HG02623 (cell line): ENCODE measurements around the gene SEC22B.
"Not testable (repeated sequence)": the region's sequence is repeated elsewhere in the genome, so short reads cannot be mapped to it uniquely, and the experiment has no call there.

Source experiments
- ATAC-seq: cut with Tn5 transposase; IDR thresholded peaks from one replicate; pipeline ENCODE4 v1.9.1; 2021; ENCODE audit warnings: moderate library complexity; ENCODE audit not compliant: unreplicated experiment

Gene SEC22B

GRCh38 chr1:120149420-120150059, 26.8 kb downstream of the SEC22B start:
- ATAC-seq, result not testable (repeated sequence)

DNA sequence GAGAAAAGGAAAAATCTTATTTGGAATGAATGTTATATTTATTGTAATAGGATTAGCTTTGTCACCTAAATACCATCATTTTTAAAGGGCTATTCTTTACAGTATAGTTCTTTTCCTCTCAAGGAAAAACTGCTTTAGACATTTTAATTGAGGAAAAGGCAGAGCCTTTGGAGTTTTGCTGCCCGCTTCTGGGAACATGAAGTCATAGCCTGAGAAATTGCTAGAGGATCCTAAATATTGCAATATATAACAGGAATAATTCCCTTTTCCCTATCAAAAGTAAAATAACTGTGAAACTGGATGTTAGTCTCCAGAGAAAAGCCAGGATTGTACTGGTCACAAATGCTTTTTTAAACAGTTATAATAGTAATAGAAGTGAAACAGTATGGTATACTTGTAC, 30.5 kb downstream of the SEC22B start:
- not testable (repeated sequence) for ATAC-seq

GRCh38 chr1:120144626-120145025, 31.7 kb downstream of the SEC22B start:
- not testable (repeated sequence) for ATAC-seq

- ATAC-seq, result not testable (repeated sequence)
Observed at GRCh38 chr1:120144169-120144568, 32.2 kb downstream of the SEC22B start.

DNA sequence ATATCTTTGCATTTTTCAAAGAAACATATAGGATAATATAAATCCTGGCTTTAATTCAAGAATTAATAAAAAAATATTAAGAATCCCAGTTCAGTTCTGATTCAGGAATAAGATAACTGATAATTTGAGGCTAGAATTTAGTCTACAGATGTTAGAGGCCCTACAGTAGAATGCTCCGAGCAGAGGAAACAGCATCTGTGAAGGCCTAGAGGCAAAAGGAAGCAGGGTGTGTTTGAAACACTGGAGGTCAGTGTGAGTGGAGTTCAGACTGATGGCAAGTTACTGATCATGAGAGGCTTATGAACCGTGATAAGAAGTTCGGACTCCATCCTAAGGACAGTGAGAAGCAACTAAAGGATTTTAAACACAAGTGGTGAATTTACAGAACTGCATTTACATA, 33.0 kb downstream of the SEC22B start:
- ATAC-seq, result not testable (repeated sequence)

- ATAC-seq, result peak; percentile 99
Observed at GRCh38 chr1:120142512-120143263, 33.6 kb downstream of the SEC22B start.

- not testable (repeated sequence) for ATAC-seq
Observed at GRCh38 chr1:120141865-120142264, 34.5 kb downstream of the SEC22B start.

- not testable (repeated sequence) for ATAC-seq
Observed at GRCh38 chr1:120140656-120141265, 35.6 kb downstream of the SEC22B start.

DNA sequence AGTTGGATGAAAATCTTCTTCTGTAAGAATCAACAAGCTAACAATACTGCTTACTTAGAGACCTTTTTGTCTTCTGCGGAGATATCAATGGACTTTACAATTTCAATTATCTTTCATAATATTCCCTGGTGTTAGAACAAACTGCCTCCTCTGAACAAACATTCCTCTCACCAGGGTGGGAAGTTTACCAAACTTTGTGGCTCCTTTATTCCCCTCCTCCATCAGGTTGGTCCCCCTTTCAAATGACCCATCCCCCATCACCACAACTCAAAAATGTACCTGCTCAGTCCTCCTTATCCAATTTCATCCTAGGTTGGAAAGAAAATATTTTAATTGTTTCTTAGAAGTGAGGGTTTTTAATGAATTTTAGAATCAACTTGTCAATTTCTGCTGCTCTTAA, 40.2 kb downstream of the SEC22B start:
- ATAC-seq, result not testable (repeated sequence)

- ATAC-seq, result not testable (repeated sequence)
Observed at GRCh38 chr1:120133928-120134325, 42.4 kb downstream of the SEC22B start.

- no peak for ATAC-seq
Observed at GRCh38 chr1:120133228-120133927, 42.9 kb downstream of the SEC22B start.

DNA sequence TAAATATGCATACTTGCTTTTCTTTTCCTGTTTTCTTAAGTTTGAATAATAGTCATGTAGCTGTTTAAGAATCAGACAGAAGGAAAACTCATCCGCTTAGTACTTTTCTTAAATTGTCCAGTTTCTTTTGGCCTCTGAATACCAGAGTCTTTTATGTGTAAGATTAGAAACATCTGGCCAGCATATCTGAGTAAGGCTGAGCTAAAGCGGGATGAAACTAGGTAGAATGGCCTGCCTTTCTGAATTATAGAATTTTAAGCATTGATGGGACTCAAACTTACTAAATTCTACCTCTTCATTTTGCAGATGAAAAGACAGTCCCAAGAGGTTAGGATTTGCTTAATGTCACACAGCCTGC, 43.9 kb downstream of the SEC22B start:
- not testable (repeated sequence) for ATAC-seq

DNA sequence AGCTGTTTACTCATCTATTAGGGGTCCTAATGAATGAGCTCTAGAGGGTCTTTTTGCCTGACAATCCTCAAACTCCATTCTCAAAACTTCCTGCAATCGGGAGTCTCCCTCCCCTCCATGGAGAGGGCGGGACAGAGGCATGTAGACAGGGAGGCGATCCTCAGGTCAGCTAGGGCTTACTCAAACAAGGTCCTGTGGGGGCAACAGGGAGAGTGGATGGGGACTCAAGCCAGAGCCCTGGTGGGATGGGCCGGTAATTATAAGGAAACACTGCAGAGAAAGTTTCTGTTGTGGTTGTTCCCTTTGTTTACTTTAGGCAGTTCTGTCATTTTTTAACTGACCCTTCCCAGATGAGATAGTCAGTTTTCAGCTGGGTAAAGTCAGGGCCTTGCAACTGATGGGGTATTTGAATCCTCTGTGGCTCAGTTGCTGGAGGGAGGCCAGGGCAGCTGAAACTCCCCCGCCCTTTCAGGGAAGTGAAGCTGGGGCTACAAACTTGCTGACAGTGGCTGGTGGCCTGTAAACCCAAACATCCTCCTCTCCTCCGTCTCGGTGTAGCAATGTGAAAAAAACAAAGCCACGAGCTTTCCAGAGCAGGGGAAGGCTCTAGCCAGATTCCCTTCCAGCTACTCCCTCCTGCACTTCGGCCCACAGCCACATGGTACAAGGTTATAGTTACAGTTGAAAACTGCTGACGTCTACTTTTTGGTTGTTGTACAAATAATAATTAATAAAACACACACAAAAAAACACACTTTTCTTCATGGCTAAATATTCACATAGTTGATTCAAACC, 44.5 kb downstream of the SEC22B start:
- ATAC-seq, result peak; percentile 66

DNA sequence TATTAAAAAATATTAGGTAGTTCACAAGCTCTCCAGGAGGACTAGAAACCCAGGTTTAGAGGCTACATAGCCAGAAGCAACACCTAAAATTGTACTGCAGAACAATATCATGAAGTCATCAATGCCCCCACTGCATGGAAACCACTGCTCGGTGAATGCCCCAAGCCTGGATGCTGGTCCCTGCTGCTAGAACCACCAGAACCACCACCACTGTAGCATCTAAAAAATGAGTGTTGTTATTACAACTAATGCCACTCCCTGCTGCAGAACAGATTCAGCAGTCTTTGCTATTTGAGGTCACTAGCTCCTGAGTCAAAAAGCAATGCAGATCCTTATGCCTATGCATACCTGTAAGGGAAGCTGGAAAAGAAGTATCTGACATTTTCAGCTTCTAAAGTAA, 48.4 kb downstream of the SEC22B start:
- ATAC-seq, result not testable (repeated sequence)

GRCh38 chr1:120126216-120126615, 50.1 kb downstream of the SEC22B start:
- ATAC-seq, result not testable (repeated sequence)

DNA sequence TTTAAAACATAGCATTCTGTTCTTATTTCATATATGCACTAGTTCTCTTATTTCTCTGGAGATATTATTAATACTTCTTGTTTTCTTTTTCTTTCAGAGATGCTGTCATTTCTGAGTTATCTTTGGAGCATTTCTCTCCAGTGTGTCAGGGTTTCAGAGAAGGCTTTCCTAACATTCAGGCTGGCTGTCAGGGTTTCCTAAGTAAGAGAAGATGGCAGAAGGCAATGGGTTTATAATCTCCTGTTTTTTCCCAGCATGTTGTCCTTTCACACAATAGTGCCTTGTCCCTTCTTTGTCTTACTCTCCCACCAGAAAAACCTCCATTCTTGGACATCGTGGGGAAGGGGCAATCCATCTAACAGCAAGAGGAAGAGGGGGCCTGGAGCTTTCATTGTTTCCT, 51.7 kb downstream of the SEC22B start:
- ATAC-seq, result not testable (repeated sequence)

GRCh38 chr1:120123813-120124510, 52.4 kb downstream of the SEC22B start:
- not testable (repeated sequence) for ATAC-seq

DNA sequence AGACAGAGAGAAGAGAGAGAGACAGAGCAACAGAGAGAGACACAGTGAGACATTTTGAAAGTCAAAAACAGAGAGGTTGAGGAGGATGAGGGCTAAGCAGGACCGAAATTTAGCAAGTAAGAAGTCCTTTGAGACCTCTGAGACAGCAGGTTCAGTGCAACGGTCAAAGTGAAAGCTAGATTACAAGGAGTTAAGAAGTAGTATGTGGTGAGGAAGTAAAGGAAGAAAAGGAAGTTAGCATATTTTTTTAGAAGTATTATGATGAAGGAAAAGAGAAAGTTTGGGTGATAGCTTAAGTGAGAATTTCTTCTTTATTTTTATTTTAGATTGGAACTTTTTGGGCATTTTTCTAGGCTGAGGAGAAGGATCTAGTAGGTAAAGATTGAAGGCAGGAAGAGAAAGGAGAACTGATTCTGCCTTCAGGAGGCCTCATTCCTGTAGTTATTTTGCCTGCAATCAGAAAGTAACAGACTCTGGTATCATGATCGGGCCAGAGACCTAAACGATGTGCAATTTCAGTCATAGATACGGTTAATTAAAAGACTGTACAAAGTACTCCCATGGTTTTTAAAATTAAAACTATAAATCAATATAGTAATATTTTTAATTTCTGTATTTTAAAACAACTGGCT, 53.9 kb downstream of the SEC22B start:
- peak; percentile 70 for ATAC-seq

DNA sequence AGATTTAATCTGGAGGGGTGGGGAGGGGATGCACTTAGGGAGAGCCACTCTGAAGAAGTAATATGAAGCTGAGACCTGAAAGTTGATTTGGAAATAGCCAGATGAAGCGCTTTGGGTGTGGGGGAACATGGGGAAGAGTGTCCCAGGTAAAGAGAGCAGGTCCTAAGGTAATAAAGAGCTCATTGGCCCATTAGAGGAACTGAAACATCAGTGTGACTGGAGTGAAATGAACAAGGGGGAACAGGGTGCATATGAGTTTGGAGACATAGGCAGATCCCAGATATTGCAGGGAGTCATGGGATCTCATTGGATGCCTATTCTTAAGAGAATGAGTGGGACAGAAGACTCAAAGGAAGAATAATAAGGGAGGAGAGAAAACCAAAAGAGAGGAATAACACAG, 54.5 kb downstream of the SEC22B start:
- not testable (repeated sequence) for ATAC-seq
